PC-3 (cell line): Measurements from ENCODE around the gene AS3MT. TPM values are rescaled to one million over a fixed set of nuclear protein-coding genes. Genes with fewer than 3 reads are reported as not detected.

Experiments
- ATAC-seq: fragments of 200-7000 bp; cut with Tn5 transposase; 2 replicates; pipeline ENCODE4 v1.9.1; 2020; ENCODE audit warnings: mild to moderate bottlenecking, moderate library complexity
- BruUV-seq: library from RNA; stranded (reverse); fragments of 400-500 nt; replicated peaks from 2 replicates; lab custom pipeline; 2021; lab: Mats Ljungman, UMichigan
- CTCF ChIA-PET: fragments of 300-600 bp; sonication (Branson Sonifier 250); formaldehyde crosslinking; loops from one replicate; lab custom pipeline; 2022; ENCODE audit warnings: antibody characterized with exemption; lab: Charles Lee
- POLR2A ChIA-PET: fragments of 300-600 bp; sonication (Branson Sonifier 250); formaldehyde crosslinking; loops from one replicate; lab custom pipeline; 2022; ENCODE audit warnings: antibody characterized with exemption; ENCODE audit not compliant: unreplicated experiment; lab: Charles Lee
- DNase-seq: peaks from one replicate; pipeline ENCODE4 v3.0.0-alpha.2; 2015
- H2AFZ ChIP-seq: fragments of 300-600 bp; sonication (generic); 2 replicates; pipeline ENCODE4 v1.6.0; 2016; ENCODE audit warnings: antibody characterized with exemption, low read length
- H3F3A ChIP-seq: fragments of 300-600 bp; sonication (generic); one replicate; pipeline ENCODE4 v1.6.0; 2017; ENCODE audit warnings: antibody characterized with exemption, low read length, control low read depth, mild to moderate bottlenecking; ENCODE audit not compliant: unreplicated experiment
- H3K27ac ChIP-seq: fragments of 300-600 bp; sonication (generic); 2 replicates; pipeline ENCODE4 v1.5.1; 2016; ENCODE audit warnings: mild to moderate bottlenecking, low read length
- H3K27me3 ChIP-seq: fragments of 300-600 bp; sonication (generic); 2 replicates; pipeline ENCODE4 v1.6.1; 2016; ENCODE audit warnings: low read length, mixed read lengths
- H3K36me3 ChIP-seq: fragments of 300-600 bp; sonication (generic); 2 replicates; pipeline ENCODE4 v1.6.1; 2016; ENCODE audit warnings: low read depth, mixed run types, low read length, mixed read lengths
- H3K4me1 ChIP-seq: fragments of 300-600 bp; sonication (generic); 2 replicates; pipeline ENCODE4 v1.5.1; 2016; ENCODE audit warnings: low read length; ENCODE audit not compliant: insufficient read depth
- H3K4me2 ChIP-seq: fragments of 300-600 bp; sonication (generic); 2 replicates; pipeline ENCODE4 v1.6.0; 2016; ENCODE audit warnings: low read length
- H3K4me3 ChIP-seq: fragments of 300-600 bp; sonication (generic); 2 replicates; pipeline ENCODE4 v1.5.1; 2016; ENCODE audit warnings: mild to moderate bottlenecking, low read length, mixed read lengths
- H3K79me2 ChIP-seq: fragments of 300-600 bp; sonication (generic); 2 replicates; pipeline ENCODE4 v1.6.1; 2017; ENCODE audit warnings: low read length, mixed read lengths
- H3K9ac ChIP-seq: fragments of 300-600 bp; sonication (generic); 2 replicates; pipeline ENCODE4 v1.6.0; 2016; ENCODE audit warnings: mild to moderate bottlenecking, low read length
- H3K9me2 ChIP-seq: fragments of 300-600 bp; sonication (generic); replicated peaks from 2 replicates; pipeline ENCODE4 v1.6.1; 2016; ENCODE audit warnings: mixed run types, low read length, mixed read lengths
- H3K9me3 ChIP-seq: fragments of 300-600 bp; sonication (generic); 2 replicates; pipeline ENCODE4 v1.6.1; 2016; ENCODE audit warnings: low read length, mixed read lengths
- H4K20me1 ChIP-seq: fragments of 300-600 bp; sonication (generic); 2 replicates; pipeline ENCODE4 v1.6.1; 2016; ENCODE audit warnings: low read length, mixed read lengths
- CTCF ChIP-seq: fragments of 300-600 bp; sonication (generic); conservative IDR thresholded peaks from 2 replicates; pipeline ENCODE4 v1.5.1; 2017; ENCODE audit warnings: antibody characterized with exemption, low read depth, mild to moderate bottlenecking, low read length
- EZH2 ChIP-seq: fragments of 300-600 bp; sonication (generic); IDR thresholded peaks from one replicate; pipeline ENCODE4 v1.6.1; 2017; ENCODE audit warnings: antibody characterized with exemption, mild to moderate bottlenecking, low read length; ENCODE audit not compliant: unreplicated experiment
- EZH2phosphoT487 ChIP-seq: fragments of 300-600 bp; sonication (generic); IDR thresholded peaks from 2 replicates; pipeline ENCODE4 v1.6.1; 2018; ENCODE audit warnings: mild to moderate bottlenecking, antibody characterized with exemption, low read length, borderline replicate concordance
- intact Hi-C: fragments of 100-400 bp; cut with micrococcal nuclease; formaldehyde crosslinking; loops from 2 replicates; pipeline ENCODE4 v1.9.0; 2023
- total RNA-seq: library from RNA; depleted of rRNA; stranded (reverse); fragments of >200 nt; gene quantifications from 2 replicates; pipeline ENCODE4 v1.2.3, GENCODE V29; 2014

AS3MT gene
- total RNA-seq, 1 experiment from 2014 or later, result 3.5 TPM

GRCh38 chr10:102865620-102866019 lies 3.6 kb upstream of the AS3MT start:
- ChIA-PET POLR2A (no interaction called here), CTCF (no interaction called here)
- intact Hi-C loops, result no loop called here
- Histone ChIP-seq H3F3A (no peaks in the 10 kb centered on the region), H3K4me3 (no peak overlapping the region), H3K36me3 (no peaks in the 10 kb centered on the region; the same call in 1 of the 2 replicates), H2AFZ (no peak overlapping the region), H3K4me1 (no peaks in the 10 kb centered on the region), H4K20me1 (no peaks in the 10 kb centered on the region), H3K27me3 (no peaks in the 10 kb centered on the region), H3K4me2 (no peak overlapping the region), H3K9me2 (no peaks in the 10 kb centered on the region), H3K79me2 (no peaks in the 10 kb centered on the region), H3K27ac (no peak overlapping the region), H3K9me3 (no peaks in the 10 kb centered on the region), H3K9ac (no peak overlapping the region)
- ATAC-seq (no peak), DNase-seq (no peak)
- TF ChIP-seq EZH2phosphoT487, result no peak
- TF ChIP-seq EZH2, result no peak
- TF ChIP-seq CTCF, result no peak
- BruUV-seq, result no TSS peak

GRCh38 chr10:102868911-102869257 lies 386 bp upstream of the AS3MT start:
- Histone ChIP-seq H3K4me1 (no peaks in the 10 kb centered on the region), H3K27me3 (no peaks in the 10 kb centered on the region), H3K9ac (peak overlapping the region; percentile 8; the same call in 1 of the 2 replicates), H3K4me2 (peak overlapping the region; percentile 85), H4K20me1 (no peaks in the 10 kb centered on the region), H3K79me2 (no peaks in the 10 kb centered on the region), H3K9me2 (no peaks in the 10 kb centered on the region), H3K36me3 (no peaks in the 10 kb centered on the region), H2AFZ (peak overlapping the region; percentile 70), H3K4me3 (peak overlapping the region; percentile 69), H3K9me3 (no peaks in the 10 kb centered on the region), H3F3A (no peaks in the 10 kb centered on the region), H3K27ac (no peak overlapping the region)
- no peak for DNase-seq
- peak; percentile 15; the same call in 1 of the 2 replicates for ATAC-seq
- intact Hi-C loops, result no loop called here
- POLR2A ChIA-PET, result no interaction called here
- no TSS peak for BruUV-seq
- CTCF ChIA-PET, result no interaction called here
- TF ChIP-seq EZH2 (no peak), EZH2phosphoT487 (no peak), CTCF (no peak)

GRCh38 chr10:102870221-102870620 lies 951 bp downstream of the AS3MT start:
- no peaks in the 10 kb centered on the region for H3F3A ChIP-seq
- no peak for DNase-seq
- no peak overlapping the region for H3K9ac ChIP-seq
- H2AFZ ChIP-seq, result no peak overlapping the region
- CTCF ChIA-PET, result no interaction called here
- no peaks in the 10 kb centered on the region for H3K4me1 ChIP-seq
- no peak for ATAC-seq
- POLR2A ChIA-PET, result no interaction called here
- H4K20me1 ChIP-seq, result no peaks in the 10 kb centered on the region
- no peaks in the 10 kb centered on the region for H3K36me3 ChIP-seq
- H3K9me3 ChIP-seq, result no peaks in the 10 kb centered on the region
- intact Hi-C loops, result no loop called here
- no peak overlapping the region for H3K4me3 ChIP-seq
- H3K9me2 ChIP-seq, result no peaks in the 10 kb centered on the region
- no peaks in the 10 kb centered on the region for H3K27me3 ChIP-seq
- no peak overlapping the region for H3K4me2 ChIP-seq
- H3K79me2 ChIP-seq, result no peaks in the 10 kb centered on the region
- no peak overlapping the region for H3K27ac ChIP-seq
- no peak for TF ChIP-seq CTCF
- no peak for TF ChIP-seq EZH2phosphoT487
- TF ChIP-seq EZH2, result no peak
- BruUV-seq, result no TSS peak
